GM12875 (cell line): ENCODE measurements around the gene SCOC.

Experiments used
- H3K4me3 ChIP-seq: one replicate; pipeline ENCODE4 v1.5.1; 2011; ENCODE audit warnings: low read depth, low read length, control low read depth
- TF ChIP-seq, protein P1 (sequence below): IDR thresholded peaks from 2 replicates; pipeline ENCODE4 v1.5.1; 2011; ENCODE audit warnings: low read depth, mild to moderate bottlenecking, control low read depth, inconsistent platforms, low read length, moderate library complexity, borderline replicate concordance; ENCODE audit not compliant: insufficient read depth

Gene SCOC

DNA sequence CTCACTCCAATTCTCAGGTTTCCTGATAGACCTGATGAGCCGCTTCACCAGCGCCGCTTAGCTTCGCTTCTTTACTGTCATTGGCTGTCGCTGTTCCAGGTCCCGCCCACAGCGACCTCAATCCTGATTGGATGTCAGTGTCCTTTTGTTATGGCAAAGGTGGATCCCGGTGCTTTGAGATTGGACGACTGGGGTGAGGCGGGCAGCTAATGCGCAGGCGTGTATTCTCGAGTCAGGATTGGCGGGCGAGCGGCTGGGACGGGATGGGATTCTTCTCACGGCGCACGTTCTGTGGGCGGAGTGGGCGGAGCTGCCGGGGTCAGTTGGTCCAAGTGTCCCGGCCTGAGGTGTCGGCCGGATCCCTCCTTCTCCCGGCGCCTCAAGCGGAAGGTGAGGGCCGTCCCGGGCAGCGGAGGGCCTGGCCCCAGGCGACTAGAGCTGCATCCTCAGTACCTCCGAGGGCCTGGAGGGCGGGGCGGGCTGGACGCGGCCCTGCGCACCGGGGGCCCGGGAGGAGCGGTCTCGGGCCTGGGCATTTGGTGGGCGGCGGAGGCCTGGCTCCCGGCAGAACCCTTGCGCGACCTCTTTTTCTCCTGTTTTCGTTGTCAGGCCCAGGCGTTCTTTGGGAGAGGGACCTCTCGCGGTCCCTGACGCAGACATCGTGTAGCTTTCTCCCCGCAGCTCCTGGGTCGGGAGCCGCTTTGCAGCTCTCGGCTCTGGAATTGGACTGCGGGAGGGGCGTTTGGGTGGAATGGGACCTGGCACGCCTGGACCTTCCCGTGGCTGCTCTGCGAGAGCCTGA, at the start of gene SCOC:
SCOC (plus strand) TSS at position 319 of the 802 bp plus-strand sequence. CDS start 5,525 bp downstream, outside the sequence.
- peak within 1 kb of the TSS; percentile 99 for H3K4me3 ChIP-seq
- TF ChIP-seq, protein P1, sequence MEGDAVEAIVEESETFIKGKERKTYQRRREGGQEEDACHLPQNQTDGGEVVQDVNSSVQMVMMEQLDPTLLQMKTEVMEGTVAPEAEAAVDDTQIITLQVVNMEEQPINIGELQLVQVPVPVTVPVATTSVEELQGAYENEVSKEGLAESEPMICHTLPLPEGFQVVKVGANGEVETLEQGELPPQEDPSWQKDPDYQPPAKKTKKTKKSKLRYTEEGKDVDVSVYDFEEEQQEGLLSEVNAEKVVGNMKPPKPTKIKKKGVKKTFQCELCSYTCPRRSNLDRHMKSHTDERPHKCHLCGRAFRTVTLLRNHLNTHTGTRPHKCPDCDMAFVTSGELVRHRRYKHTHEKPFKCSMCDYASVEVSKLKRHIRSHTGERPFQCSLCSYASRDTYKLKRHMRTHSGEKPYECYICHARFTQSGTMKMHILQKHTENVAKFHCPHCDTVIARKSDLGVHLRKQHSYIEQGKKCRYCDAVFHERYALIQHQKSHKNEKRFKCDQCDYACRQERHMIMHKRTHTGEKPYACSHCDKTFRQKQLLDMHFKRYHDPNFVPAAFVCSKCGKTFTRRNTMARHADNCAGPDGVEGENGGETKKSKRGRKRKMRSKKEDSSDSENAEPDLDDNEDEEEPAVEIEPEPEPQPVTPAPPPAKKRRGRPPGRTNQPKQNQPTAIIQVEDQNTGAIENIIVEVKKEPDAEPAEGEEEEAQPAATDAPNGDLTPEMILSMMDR, result no peak

DNA sequence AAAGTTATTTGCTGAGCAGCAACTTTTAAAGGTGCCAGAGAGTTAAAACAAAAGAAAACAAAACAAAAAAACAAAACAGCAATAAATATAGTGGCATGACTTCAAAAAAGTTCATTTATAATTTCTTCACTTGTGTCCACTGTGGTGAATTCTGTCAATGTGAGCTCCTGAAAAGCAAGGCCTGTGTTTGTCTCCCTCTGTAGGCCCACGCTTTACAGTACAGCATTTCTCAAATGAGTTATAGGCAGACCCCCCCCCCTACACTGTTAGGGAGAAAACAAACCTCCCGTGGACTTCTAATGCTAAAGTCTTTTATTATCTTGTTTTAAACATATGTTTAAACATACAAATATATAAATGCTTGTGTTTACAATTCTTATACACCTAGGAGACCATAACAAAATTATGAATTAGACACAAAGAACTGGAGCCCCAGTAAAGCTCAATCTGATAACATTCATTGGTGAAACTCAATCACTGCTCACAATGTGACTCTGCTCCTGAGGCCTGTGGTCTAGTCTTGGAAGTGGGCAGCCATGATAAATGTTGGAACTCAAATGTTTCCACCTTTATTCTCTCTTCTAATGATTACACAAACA, 47.0 kb upstream of the SCOC start:
- H3K4me3 ChIP-seq, result no peak overlapping the region
- TF ChIP-seq, protein P1, result peak; percentile 22; the same call in 1 of the 2 replicates

DNA sequence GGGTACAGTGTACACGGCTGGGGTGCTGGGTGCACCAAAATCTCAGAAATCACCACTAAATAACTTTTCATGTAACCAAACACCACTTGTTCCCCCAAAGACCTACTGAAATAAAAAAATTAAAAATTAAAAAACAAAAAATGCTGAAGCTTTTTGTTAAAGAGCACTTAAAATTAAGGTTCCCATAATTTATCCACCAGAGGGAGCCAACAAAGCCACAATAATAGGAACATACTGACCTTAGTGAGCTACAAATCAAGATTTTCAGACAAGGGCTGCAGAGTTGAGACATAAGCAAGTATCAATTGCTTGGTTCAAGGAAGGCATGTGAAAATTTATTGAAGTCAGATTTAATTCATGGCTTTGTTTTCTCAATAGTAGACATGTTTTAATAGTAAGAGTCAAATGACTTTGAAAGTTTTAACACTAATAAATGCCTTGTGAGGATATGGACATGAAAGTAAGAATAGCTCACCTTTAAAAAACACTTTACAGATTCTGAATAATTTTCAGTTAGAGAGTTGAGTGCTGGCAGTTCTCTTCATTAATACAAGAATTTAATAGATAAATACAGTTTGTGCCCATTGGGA, 43.0 kb upstream of the SCOC start:
- TF ChIP-seq, protein P1, result no peak
- H3K4me3 ChIP-seq, result no peak overlapping the region

DNA sequence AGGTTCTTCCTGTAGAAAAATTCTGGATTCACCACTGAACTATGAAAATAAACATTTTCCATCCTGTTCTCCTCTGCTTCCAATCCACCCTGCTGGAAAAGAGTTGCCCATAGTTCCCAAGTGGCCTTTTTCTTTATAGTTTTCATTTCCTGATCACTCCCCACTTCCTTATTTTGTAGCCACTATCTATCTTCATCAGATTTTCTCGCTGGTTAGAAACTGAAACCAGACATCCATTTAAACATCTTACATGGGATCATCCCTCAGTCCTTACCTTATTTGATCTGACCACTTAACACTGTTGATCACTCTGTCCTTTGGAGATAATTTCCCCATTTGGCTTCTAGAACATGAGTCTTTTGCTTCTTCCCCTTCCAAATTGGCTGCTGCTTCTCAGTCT, 42.2 kb upstream of the SCOC start:
- H3K4me3 ChIP-seq, result no peak overlapping the region
- TF ChIP-seq, protein P1, result no peak

DNA sequence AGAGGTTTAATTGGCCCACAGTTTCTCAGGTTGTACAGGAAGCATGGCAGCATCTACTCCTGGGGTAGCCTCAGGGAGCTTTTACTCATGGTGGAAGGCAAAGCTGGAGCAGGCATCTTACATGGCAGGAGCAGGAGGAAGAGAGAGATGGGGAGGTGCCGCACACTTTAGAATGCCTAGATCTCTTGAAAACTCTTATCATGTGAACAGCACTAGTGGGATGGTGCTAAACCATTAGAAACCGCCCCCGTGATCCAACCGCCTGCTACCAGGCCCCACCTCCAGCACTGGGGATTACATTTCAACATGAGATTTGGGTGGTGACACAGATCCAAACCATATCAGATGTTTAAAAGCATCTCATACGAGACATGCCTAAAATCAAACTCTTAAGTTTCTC, 41.6 kb upstream of the SCOC start:
- TF ChIP-seq, protein P1, result no peak
- H3K4me3 ChIP-seq, result no peak overlapping the region

DNA sequence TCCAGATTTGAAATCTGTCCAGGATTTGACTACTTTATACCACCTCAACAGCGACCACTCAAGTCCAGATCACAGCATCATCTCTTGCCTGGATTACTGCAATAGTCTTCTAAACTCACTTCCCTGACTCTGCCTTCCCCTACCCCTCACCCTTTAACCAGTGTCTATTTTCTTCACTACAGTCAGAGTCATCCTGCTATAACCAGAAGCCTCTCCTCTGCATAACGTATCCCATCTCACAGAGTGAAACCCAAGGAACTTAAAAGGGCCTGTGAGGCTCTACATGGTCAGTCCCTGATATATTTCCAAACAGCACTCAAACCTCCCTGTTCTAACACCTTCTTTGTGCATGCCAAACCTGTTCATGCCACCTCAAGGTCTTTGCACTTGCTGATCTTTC, 40.7 kb upstream of the SCOC start:
- TF ChIP-seq, protein P1, result no peak
- H3K4me3 ChIP-seq, result no peak overlapping the region

DNA sequence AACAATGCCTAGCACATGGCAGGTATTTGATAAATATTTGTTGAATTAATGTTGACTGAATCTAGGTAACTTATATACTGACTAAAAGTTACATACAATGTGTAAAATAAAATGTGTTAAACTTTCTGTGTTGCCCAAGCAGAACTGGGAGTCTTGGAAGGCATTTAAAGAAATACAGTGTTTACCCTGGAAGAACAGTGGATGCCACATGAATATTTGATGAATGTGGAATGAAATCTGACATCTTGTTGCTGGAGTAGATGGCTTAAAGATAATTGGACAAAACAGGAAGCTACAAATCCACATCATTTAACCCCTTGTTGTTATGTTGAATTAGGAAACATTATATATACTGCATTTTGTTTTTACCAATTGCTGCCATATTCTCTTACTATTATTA, 39.9 kb upstream of the SCOC start:
- TF ChIP-seq, protein P1, result no peak
- no peak overlapping the region for H3K4me3 ChIP-seq
